Adipose tissue (tissue), 3 donors: Measurements from ENCODE around the gene LLCFC1. TPM values are rescaled to one million over a fixed set of nuclear protein-coding genes. Genes with fewer than 3 reads are reported as not detected.

ENCODE experiments used
- H3K27ac ChIP-seq: one replicate; pipeline ENCODE4 v1.5.1; 2013; ENCODE audit warnings: low read depth, low read length
- WGBS, 3 donors: extraction: QIAGEN DNeasy Blood & Tissue Kit; methylation state at CpG; one replicate each; pipeline ENCODE4 v1.1.7; 2013; 5-methylcytosine and 5-hydroxymethylcytosine counted together
- polyA plus RNA-seq, 3 donors: library from polyadenylated mRNA; stranded (reverse); fragments of 200-250 nt; gene quantifications; one replicate each; pipeline ENCODE4 v1.2.3, GENCODE V29; 2013
- donor health status: healthy with polysubstance abuse.
- donor health status: Bipolar disorder and iron deficiency.
- donor health status: healthy.

The LLCFC1 gene
- not detected for polyA plus RNA-seq

DNA sequence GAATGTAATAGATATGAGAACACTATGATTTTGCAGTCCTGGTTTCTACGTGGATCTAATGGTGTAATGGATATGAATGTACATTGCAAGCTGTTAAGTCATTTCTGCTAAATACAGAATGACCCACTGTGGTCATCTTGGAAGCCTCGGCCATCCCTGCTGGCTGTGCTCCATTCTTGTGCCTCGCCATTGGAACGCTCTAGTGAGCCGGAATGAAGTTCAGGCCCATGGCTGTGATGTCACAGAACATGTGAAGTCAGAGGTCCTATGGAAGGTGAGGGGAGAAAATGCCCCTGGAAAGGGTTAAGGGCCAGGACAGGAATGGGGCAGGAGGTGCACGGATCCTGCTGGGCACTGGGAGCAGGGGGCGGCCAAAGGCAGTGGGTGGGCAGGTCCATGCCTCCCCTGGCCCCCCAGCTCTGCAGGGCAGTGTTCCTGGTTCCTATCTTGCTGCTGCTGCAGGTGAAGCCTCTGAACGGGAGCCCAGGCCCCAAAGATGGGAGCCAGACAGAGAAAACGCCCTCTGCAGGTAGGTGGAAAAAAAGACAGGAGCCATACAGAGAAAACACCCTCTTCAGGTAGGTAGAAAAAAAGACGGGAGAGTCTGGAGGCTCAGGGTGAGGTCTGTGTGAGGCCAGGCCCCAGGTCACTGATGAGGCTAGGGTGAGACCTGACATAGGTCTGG is at the start of gene LLCFC1:
TSS of gene LLCFC1 (plus strand) at position 259 of the 685 bp plus-strand sequence. CDS start at position 397, 138 bp downstream.
- WGBS, 3 donors: 68 to 77% (median 77%) methylated on average over 10 of the region's 10 CpGs
- no peak within 1 kb of the TSS for H3K27ac ChIP-seq

DNA sequence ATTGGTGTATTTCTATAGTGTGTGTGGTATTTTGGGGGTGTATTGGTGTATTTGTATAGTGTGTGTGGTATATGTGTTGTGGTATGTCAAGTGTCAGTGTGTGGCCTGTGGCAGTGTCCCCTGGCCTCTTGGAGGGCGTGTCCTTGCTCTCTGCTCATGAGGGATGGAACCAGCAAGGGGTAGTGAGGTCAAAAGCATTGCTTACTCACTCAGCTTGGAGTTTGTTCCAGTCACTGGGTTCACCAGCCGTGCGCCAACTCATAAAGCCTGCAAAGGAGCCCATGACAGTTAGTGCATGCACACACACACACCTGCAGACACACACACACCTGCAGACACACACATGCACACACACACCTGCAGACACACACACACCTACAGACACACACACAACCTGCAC is 49.5 kb upstream of the LLCFC1 start:
- WGBS, 3 donors: 61 to 78% (median 69%) methylated on average over 3 of the region's 3 CpGs
- no peak overlapping the region for H3K27ac ChIP-seq

DNA sequence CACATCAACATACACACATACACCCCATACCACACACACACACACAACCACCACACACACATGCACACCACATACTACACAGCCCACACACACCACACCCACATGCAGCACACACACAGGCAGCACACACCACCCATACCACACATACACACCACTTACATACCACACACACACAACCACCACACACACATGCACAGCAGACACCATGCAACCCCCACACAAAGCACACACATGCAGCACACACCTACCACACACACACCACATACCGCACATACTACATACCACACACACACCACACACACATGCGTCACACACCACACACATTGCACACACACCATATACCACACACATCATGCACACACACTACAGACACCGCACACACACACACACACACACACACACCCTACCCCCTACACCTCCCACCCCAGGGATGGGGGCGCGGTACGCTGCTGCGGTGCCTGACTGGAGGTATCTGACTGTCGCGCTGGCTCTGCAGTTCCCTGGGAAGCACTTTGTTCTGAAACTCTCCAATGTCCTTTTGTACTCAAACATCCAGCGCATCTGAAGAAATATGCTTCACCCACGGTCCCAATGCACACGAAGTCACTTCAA is 48.3 kb upstream of the LLCFC1 start:
- 83 to 86% (median 83%) methylated on average over 12 of the region's 12 CpGs for WGBS, 3 donors
- no peak overlapping the region for H3K27ac ChIP-seq

GRCh38 chr7:142891490-142892082 is 47.7 kb upstream of the LLCFC1 start:
- WGBS, 3 donors: 77 to 87% (median 81%) methylated on average over 10 of the region's 10 CpGs
- no peak overlapping the region for H3K27ac ChIP-seq

DNA sequence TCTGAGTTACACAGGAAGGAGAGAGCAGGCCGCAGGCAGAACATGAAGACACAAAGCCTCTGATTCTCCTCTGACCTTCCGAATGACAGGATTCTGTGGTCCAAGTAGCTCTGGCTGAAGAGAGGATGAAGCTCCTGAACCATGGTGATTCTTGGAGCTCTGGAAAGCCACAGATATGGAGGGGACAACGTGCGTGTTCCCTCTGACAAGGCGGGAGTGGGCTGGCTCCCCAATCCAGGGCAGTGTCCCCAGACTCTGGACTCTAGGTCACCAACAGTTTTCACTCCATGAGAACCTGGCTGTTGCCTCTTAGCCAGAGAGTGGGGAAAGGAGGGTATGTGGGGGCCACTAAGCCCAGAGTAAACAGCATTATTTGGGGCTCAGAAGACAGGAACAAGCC is 46.3 kb upstream of the LLCFC1 start:
- no peak overlapping the region for H3K27ac ChIP-seq
- 80 to 89% (median 81%) methylated on average over 5 of the region's 5 CpGs for WGBS, 3 donors

- H3K27ac ChIP-seq: no peak overlapping the region
- 68 to 76% (median 72%) methylated on average over 12 of the region's 12 CpGs for WGBS, 3 donors
Observed at GRCh38 chr7:142894112-142894984, 44.9 kb upstream of the LLCFC1 start.

DNA sequence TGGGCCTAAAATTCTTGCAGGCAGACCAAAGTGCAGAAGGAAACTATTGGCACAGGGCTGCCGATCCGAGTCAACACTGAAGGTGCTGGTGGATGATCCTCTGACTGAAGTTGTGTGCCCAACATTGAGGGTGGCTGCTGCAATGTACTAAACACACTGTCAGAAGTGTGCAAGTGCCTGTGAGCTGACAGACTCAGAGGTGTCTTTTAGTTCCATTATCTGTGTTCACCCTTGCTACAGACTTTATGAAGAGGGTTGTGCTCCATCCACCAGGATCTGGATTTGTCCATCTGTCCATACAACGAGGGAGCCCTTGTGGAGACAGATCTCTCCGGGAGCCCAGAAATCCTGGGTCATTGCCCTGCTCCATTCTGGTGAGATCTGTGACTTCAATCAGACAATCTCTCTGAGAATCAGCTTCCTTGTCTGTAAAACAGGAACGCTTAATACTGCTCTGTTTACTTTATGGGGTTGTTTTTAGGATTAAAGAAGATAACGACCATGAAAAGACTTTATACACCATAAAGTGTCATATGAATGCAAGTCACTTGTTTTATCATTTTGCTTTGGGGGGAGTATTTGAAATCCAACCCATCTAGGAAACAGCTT is 44.2 kb upstream of the LLCFC1 start:
- 68 to 73% (median 68%) methylated on average over 6 of the region's 6 CpGs for WGBS, 3 donors
- no peak overlapping the region for H3K27ac ChIP-seq

- H3K27ac ChIP-seq: no peak overlapping the region
- 80 to 88% (median 87%) methylated on average over 3 of the region's 3 CpGs for WGBS, 3 donors
Observed at GRCh38 chr7:142896151-142896550, 43.1 kb upstream of the LLCFC1 start.

- H3K27ac ChIP-seq: no peak overlapping the region
- 81 to 88% (median 84%) methylated on average over 3 of the region's 3 CpGs for whole genome bisulfite sequencing, 3 donors
Observed at GRCh38 chr7:142896741-142897379, 42.4 kb upstream of the LLCFC1 start.

- H3K27ac ChIP-seq: no peak overlapping the region
- 88 to 93% (median 90%) methylated on average over 7 of the region's 7 CpGs for WGBS, 3 donors
Observed at GRCh38 chr7:142897691-142898090, 41.6 kb upstream of the LLCFC1 start.

GRCh38 chr7:142898377-142899170 is 40.7 kb upstream of the LLCFC1 start:
- H3K27ac ChIP-seq: no peak overlapping the region
- WGBS, 3 donors: 41 to 83% (median 69%) methylated on average over 3 of the region's 3 CpGs

DNA sequence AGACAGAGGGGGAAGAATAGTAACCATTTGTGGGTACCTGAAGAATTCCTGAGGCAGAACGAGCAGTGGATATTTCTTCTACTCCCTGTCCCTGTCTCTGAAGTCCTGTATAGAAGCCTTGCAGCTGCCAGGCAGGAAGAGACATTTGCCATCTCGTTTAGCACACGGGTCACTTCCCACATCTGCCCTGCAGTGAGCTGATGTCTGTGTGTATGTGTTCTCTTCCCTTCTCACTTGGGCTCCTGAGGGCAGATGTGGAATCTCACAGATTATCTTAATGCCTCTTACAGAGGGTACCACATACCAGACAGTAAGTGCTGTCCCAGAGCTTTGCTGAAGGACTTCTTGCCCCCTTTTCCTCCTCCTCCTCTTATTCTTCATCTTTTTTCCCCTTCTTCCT is 39.6 kb upstream of the LLCFC1 start:
- WGBS, 3 donors: 23 to 33% (median 30%) methylated on average over 3 of the region's 3 CpGs
- no peak overlapping the region for H3K27ac ChIP-seq

DNA sequence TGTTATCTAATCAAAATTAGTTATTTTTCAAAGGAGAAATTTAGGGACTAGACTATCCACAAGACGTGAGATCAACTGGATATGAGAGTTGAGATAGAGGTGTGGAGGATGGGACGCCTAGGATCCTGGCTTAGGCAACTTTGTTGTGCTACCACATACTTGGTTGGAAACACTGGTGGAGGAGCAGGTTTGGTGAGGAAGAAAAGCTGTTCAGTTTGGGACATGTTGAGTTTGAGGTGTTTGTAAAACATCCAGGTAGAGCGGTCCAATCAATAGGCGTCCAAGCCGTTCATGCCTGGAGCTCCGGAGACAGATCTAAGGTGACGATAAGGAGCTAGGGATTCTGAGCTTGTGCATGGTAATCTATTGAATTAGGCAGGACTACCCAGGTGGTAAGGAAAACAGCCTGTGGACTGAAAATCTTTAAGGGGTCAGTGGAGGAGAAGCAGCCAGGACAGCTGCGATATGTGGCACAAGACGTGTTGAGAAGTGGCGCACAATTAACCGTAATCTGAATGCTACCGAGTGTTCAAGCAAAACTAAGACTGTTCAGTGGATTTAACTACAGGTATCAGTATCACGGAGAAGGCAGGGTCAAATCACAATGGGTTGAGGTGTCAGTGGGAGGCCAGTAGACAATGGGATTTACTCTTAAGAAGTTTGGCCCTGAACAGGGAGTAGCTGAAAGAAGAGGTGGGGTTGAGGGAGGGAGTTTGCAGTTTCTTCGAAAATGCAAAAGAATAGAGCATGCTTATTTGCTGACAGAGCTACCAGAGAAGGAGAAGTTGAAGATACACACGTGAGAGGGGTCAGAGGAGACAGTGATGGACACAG is 37.6 kb upstream of the LLCFC1 start:
- WGBS, 3 donors: 66 to 88% (median 83%) methylated on average over 15 of the region's 15 CpGs
- H3K27ac ChIP-seq: no peak overlapping the region

DNA sequence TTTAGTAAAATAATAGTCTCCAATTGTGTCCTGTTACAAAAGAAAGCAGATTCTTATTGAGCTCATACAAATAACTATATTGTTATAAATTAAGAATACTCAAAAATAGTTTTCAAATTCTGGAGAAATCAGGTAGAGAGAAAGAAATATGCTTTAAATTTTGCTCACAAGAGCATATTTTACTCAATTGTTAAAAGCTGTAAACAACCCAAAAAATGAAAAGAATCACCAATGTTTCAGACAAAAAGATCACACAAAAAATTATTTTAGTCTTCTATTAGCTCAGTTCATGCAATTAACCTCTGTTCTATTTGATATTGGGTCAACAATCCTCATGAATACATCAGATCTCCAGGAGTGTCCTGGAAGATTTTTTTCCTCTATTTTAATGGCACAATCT is 35.2 kb upstream of the LLCFC1 start:
- no peak overlapping the region for H3K27ac ChIP-seq

DNA sequence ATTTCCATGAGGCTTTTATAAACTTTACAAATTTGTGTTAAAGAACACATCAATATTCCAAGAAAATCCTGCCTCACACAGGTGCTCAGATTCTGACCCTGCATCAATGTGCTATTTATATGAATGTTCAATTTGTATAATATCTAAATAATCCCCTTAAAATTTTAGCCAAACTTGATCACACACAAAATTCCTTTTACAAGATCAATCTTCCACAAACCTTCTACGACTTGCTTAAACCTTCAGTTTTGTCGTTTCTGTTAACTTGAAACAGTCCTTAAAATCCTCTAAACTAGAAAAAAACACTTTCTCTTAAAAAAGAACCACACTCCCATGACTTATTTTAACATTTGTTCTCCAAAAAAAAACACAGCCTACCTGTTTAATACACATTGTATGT is 33.5 kb upstream of the LLCFC1 start:
- H3K27ac ChIP-seq: no peak overlapping the region
- WGBS, 3 donors: 77 to 78% (median 78%) methylated on average over 2 of the region's 2 CpGs

DNA sequence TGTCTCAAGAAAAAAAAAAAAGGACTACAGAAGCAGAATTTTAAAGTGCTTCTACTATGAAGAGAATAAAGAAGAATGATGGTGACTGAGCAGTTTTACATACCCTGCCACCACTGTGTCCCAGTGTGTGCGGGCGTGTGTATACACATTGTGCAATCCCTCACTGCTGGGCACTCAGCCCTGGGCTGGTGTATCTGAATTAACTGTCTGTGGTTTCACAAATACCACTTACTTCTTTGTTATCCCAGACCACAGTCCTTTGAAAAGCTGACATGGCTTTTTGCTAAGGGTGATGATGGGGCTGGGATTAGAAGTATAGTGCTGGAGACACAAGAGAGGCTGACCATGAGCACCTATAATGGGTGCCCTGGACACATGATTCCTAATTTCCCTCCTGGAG is 32.6 kb upstream of the LLCFC1 start:
- 60 to 95% (median 87%) methylated on average over 2 of the region's 2 CpGs for WGBS, 3 donors
- no peak overlapping the region for H3K27ac ChIP-seq

- 77 to 82% (median 81%) methylated on average over 11 of the region's 11 CpGs for WGBS, 3 donors
- no peak overlapping the region for H3K27ac ChIP-seq
Observed at GRCh38 chr7:142908290-142908689, 31.0 kb upstream of the LLCFC1 start.
